B cell (primary cell): ENCODE measurements around the gene TNN. TPM values are rescaled to one million over a fixed set of nuclear protein-coding genes. Genes with fewer than 3 reads are reported as not detected.

Experiments used
- ATAC-seq: fragments of 200-7000 bp; cut with Tn5 transposase; one replicate; pipeline ENCODE4 v1.10.0; 2021; ENCODE audit warnings: low read depth, mild to moderate bottlenecking, moderate number of reproducible peaks, moderate library complexity
- CTCF ChIA-PET: fragments of 350-600 bp; sonication (Branson Sonifier 250); formaldehyde crosslinking; loops from one replicate; lab custom pipeline; 2021; ENCODE audit warnings: antibody characterized with exemption, inconsistent platforms; lab: Charles Lee
- POLR2A ChIA-PET: fragments of 350-600 bp; sonication (Branson Sonifier 250); formaldehyde crosslinking; loops from one replicate; lab custom pipeline; 2021; ENCODE audit warnings: antibody characterized with exemption; lab: Charles Lee
- DNase-seq: peaks from one replicate; pipeline ENCODE4 v3.0.0; 2013
- H2AFZ ChIP-seq: 2 replicates; pipeline ENCODE4 v1.6.1; 2012; ENCODE audit warnings: mild to moderate bottlenecking, low read depth, low read length; ENCODE audit not compliant: insufficient read depth, poor library complexity, severe bottlenecking
- H3K27ac ChIP-seq, 2 donors: 1 replicate in 1 of 2; 2 replicates in 1 of 2; pipeline ENCODE4 v1.5.1; 2012 to 2013; ENCODE audit warnings: low read length in 2 of 2, mild to moderate bottlenecking in 2 of 2, moderate library complexity in 1 of 2
- H3K27me3 ChIP-seq, 4 experiments: fragments of 200-600 bp in 1 of 4; sonication (generic) in 1 of 4; replicated peaks in 1 of 4; 1 replicate in 2 of 4; 2 replicates in 2 of 4; pipeline versions ENCODE4 v1.6.1 to v1.7.0; 2013 to 2016; ENCODE audit warnings: low read length in 3 of 4, mild to moderate bottlenecking in 2 of 4, mixed read lengths in 1 of 4, moderate library complexity in 1 of 4; ENCODE audit not compliant: insufficient read depth in 4 of 4, control insufficient read depth in 3 of 4; ENCODE audit errors: control extremely low read depth in 1 of 4
- H3K36me3 ChIP-seq, 2 experiments: replicated peaks in 1 of 2; 1 replicate in 1 of 2; 2 replicates in 1 of 2; pipeline versions ENCODE4 v1.6.1 to v1.7.1; 2013; ENCODE audit warnings: low read length in 1 of 2; ENCODE audit not compliant: insufficient read depth in 2 of 2, control insufficient read depth in 1 of 2; ENCODE audit errors: control extremely low read depth in 1 of 2, extremely low read depth in 1 of 2
- H3K4me1 ChIP-seq, 2 donors: fragments of 200-600 bp in 1 of 2; sonication (generic) in 1 of 2; 1 replicate in 1 of 2; 2 replicates in 1 of 2; pipeline versions ENCODE4 v1.5.1 to v1.6.1; 2013 to 2017; ENCODE audit warnings: low read length in 2 of 2; ENCODE audit not compliant: control insufficient read depth in 2 of 2, insufficient read depth in 2 of 2
- H3K4me2 ChIP-seq: replicated peaks from 2 replicates; pipeline ENCODE3; 2012; ENCODE audit warnings: mild to moderate bottlenecking, low read depth, low read length; ENCODE audit not compliant: poor library complexity, severe bottlenecking
- H3K4me3 ChIP-seq, 5 experiments: fragments of 200-600 bp in 1 of 5; sonication (generic) in 1 of 5; 1 replicate in 3 of 5; 2 replicates in 2 of 5; pipeline versions ENCODE4 v1.5.1 to v1.7.0; 2011 to 2016; ENCODE audit warnings: low read length in 4 of 5, mild to moderate bottlenecking in 4 of 5, low read depth in 2 of 5, control low read depth in 1 of 5, moderate library complexity in 1 of 5; ENCODE audit not compliant: insufficient read depth in 1 of 5; ENCODE audit errors: control extremely low read depth in 1 of 5, extremely low read depth in 1 of 5
- H3K79me2 ChIP-seq: fragments of 200-600 bp; sonication (generic); one replicate; pipeline ENCODE4 v1.6.0; 2016; ENCODE audit warnings: low read length; ENCODE audit not compliant: control insufficient read depth, insufficient read depth
- H3K9ac ChIP-seq: fragments of 200-600 bp; sonication (generic); 2 replicates; pipeline ENCODE4 v1.6.1; 2017; ENCODE audit warnings: mild to moderate bottlenecking, low read length, moderate library complexity
- H3K9me3 ChIP-seq, 3 donors: one replicate each; pipeline versions ENCODE4 v1.6.1 to v1.7.1; 2013; ENCODE audit warnings: low read length in 2 of 3; ENCODE audit not compliant: control insufficient read depth in 2 of 3, insufficient read depth in 1 of 3; ENCODE audit errors: control extremely low read depth in 1 of 3
- H4K20me1 ChIP-seq: 2 replicates; pipeline ENCODE4 v1.6.0; 2012; ENCODE audit warnings: mild to moderate bottlenecking, low read length; ENCODE audit not compliant: insufficient read depth, control insufficient read depth, poor library complexity, severe bottlenecking
- H3K27ac Mint-ChIP-seq: one replicate; pipeline ENCODE4 v1.8.0; 2021; ENCODE audit warnings: mixed read lengths
- H3K27me3 Mint-ChIP-seq: one replicate; pipeline ENCODE4 v1.8.0; 2021; ENCODE audit warnings: mixed read lengths
- H3K4me1 Mint-ChIP-seq: one replicate; pipeline ENCODE4 v1.8.0; 2021; ENCODE audit warnings: mixed read lengths
- H3K4me3 Mint-ChIP-seq: one replicate; pipeline ENCODE4 v1.8.0; 2021; ENCODE audit warnings: mixed read lengths
- H3K9me3 Mint-ChIP-seq: one replicate; pipeline ENCODE4 v1.8.0; 2022; ENCODE audit warnings: mixed read lengths; ENCODE audit not compliant: insufficient read depth
- CTCF ChIP-seq: fragments of 200-600 bp; IDR thresholded peaks from one replicate; pipeline ENCODE4 v1.8.0; 2022; ENCODE audit warnings: antibody characterized with exemption, mild to moderate bottlenecking
- EZH2 ChIP-seq: IDR thresholded peaks from 2 replicates; pipeline ENCODE4 v1.6.1; 2012; ENCODE audit warnings: borderline replicate concordance, low read depth, mild to moderate bottlenecking, moderate library complexity, low read length; ENCODE audit not compliant: insufficient read depth, poor library complexity, severe bottlenecking
- WGBS: methylation state at CpG from one replicate; pipeline ENCODE4 v1.1.5; 2013; ENCODE audit warnings: missing lambda C conversion rate; ENCODE audit not compliant: insufficient coverage; 5-methylcytosine and 5-hydroxymethylcytosine counted together
- intact Hi-C: fragments of 100-400 bp; cut with micrococcal nuclease; formaldehyde crosslinking; loops from one replicate; pipeline ENCODE4 v1.10.0; 2022
- polyA plus RNA-seq: library from polyadenylated mRNA; depleted of rRNA; stranded (reverse); fragments of >200 nt; gene quantifications from 2 replicates; pipeline ENCODE4 v1.2.3, GENCODE V29; 2012
- total RNA-seq, 2 donors: library from RNA; stranded (reverse); fragments of 120-200 nt in 1 of 2; gene quantifications; 1 replicate in 1 of 2; 2 replicates in 1 of 2; pipeline versions ENCODE4 v1.2.3 to v1.2.4, GENCODE V29; 2013 to 2022

The TNN gene
- total and polyA plus RNA-seq, 2 donors (not counting 1 experiment from before 2014, with no cell fraction given), result not detected

- ChIA-PET POLR2A (no interaction called here), CTCF (interaction anchor here (1.3 to 8.5 kb wide), 5 partner anchors 9 to 174 kb away, joined by 3 to 93 read pairs (median 11); no protein-coding TSS in a partner anchor)
- Histone ChIP-seq H3K36me3 (peaks cover 42 to 97% of the 10 kb centered on the region in 2 experiments), H3K79me2 (peaks cover 21% of the 10 kb centered on the region), H4K20me1 (peaks cover 77% of the 10 kb centered on the region), H3K9ac (no peak overlapping the region), H3K4me3 (no peak overlapping the region), H3K4me1 (no peaks in the 10 kb centered on the region), H3K4me2 (no peak overlapping the region), H3K9me3 (no peaks in the 10 kb centered on the region), H3K27me3 (no peaks in the 10 kb centered on the region), H2AFZ (no peak overlapping the region), H3K27ac (peak overlapping the region in 1 of 2 donors; percentile 21)
- DNase-seq, result no peak
- no peak for ATAC-seq
- H3K4me1 Mint-ChIP-seq, result peaks cover 19% of the 10 kb centered on the region
- H3K9me3 Mint-ChIP-seq, result no peaks in the 10 kb centered on the region
- peak overlapping the region; percentile 67 for H3K27ac Mint-ChIP-seq
- H3K27me3 Mint-ChIP-seq, result no peaks in the 10 kb centered on the region
- TF ChIP-seq EZH2 (no peak), CTCF (no peak)
- intact Hi-C loops, result no loop called here
- H3K4me3 Mint-ChIP-seq, result no peak overlapping the region
- 83% methylated on average over 3 of the region's 4 CpGs for WGBS
Measured at GRCh38 chr1:175163702-175164101, 96.1 kb downstream of the TNN start.

- Histone ChIP-seq H3K79me2 (peaks cover 31% of the 10 kb centered on the region), H3K9me3 (no peaks in the 10 kb centered on the region), H2AFZ (no peak overlapping the region), H3K9ac (no peak overlapping the region), H3K4me3 (no peak overlapping the region), H4K20me1 (peaks cover 77% of the 10 kb centered on the region), H3K4me1 (peaks cover 1 to 3% of the 10 kb centered on the region in 2 donors), H3K36me3 (peaks cover 41 to 98% of the 10 kb centered on the region in 2 experiments), H3K4me2 (no peak overlapping the region), H3K27me3 (no peaks in the 10 kb centered on the region), H3K27ac (no peak overlapping the region)
- Mint-ChIP-seq H3K4me1 (peaks cover 28% of the 10 kb centered on the region), H3K27ac (peak overlapping the region; percentile 63), H3K9me3 (no peaks in the 10 kb centered on the region), H3K27me3 (no peaks in the 10 kb centered on the region), H3K4me3 (no peak overlapping the region)
- DNase-seq (no peak), ATAC-seq (no peak)
- POLR2A ChIA-PET, result no interaction called here
- TF ChIP-seq CTCF (no peak), EZH2 (no peak)
- intact Hi-C loops, result no loop called here
- CTCF ChIA-PET, result interaction anchor here (2.4 to 8.5 kb wide), 3 partner anchors 10 to 154 kb away, joined by 11 to 93 read pairs (median 16); no protein-coding TSS in a partner anchor
- no CpG with 5 or more reads among the region's 2 CpGs for WGBS
Measured at GRCh38 chr1:175164751-175165150, 97.1 kb downstream of the TNN start.
